HG03571 (cell line): ENCODE measurements around the gene AR.

Source experiments
- ATAC-seq: cut with Tn5 transposase; IDR thresholded peaks from one replicate; pipeline ENCODE4 v1.9.1; 2021; ENCODE audit not compliant: unreplicated experiment

Gene AR, protein sequence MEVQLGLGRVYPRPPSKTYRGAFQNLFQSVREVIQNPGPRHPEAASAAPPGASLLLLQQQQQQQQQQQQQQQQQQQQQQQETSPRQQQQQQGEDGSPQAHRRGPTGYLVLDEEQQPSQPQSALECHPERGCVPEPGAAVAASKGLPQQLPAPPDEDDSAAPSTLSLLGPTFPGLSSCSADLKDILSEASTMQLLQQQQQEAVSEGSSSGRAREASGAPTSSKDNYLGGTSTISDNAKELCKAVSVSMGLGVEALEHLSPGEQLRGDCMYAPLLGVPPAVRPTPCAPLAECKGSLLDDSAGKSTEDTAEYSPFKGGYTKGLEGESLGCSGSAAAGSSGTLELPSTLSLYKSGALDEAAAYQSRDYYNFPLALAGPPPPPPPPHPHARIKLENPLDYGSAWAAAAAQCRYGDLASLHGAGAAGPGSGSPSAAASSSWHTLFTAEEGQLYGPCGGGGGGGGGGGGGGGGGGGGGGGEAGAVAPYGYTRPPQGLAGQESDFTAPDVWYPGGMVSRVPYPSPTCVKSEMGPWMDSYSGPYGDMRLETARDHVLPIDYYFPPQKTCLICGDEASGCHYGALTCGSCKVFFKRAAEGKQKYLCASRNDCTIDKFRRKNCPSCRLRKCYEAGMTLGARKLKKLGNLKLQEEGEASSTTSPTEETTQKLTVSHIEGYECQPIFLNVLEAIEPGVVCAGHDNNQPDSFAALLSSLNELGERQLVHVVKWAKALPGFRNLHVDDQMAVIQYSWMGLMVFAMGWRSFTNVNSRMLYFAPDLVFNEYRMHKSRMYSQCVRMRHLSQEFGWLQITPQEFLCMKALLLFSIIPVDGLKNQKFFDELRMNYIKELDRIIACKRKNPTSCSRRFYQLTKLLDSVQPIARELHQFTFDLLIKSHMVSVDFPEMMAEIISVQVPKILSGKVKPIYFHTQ

GRCh38 chrX:67543818-67544217, at the start of gene AR:
Gene AR (plus strand): TSS chrX:67544021. CDS start chrX:67545147, 1,126 bp downstream.
- no peak for ATAC-seq

GRCh38 chrX:67500617-67501016, 43.2 kb upstream of the AR start:
- ATAC-seq = no peak

DNA sequence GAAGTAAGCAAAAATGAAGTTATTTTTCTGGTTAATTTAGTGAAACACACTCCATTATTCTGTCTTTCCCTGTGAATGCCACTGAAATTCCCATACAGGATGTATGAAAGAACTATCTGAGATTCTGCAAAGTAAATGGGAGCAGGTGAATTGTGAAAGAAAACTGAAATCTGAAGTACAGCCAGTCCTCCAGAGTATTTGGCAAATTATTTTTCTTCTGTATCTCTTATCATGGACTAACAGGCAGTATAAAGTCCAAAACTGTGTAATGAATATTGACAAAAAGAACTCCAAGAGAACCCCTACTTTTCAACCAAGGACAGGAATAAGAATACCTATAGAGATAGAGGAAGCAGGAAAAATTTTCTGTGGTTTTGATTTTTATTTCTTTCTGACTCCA, 40.8 kb upstream of the AR start:
- no peak for ATAC-seq

DNA sequence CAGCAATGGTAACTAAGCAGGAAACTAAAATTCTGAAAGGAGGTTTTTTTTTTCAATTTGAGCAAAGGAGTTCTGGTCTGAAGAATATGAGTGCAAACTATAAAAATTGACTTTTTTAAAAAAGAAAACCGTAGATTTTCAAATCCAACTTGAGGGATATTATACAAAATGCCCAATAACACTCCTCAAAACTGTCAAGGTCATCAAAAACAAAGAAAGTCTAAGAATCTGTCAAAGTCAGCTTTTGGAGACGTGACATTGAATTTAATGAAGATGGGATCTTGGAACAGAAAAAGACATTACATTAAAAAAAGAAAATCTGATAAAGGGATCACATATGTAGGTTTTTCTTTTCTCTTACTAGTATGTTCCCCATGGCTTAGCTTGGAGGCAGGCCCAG, 40.4 kb upstream of the AR start:
- ATAC-seq = no peak

- ATAC-seq = no peak
Measured at GRCh38 chrX:67520671-67521070, 23.1 kb upstream of the AR start.

DNA sequence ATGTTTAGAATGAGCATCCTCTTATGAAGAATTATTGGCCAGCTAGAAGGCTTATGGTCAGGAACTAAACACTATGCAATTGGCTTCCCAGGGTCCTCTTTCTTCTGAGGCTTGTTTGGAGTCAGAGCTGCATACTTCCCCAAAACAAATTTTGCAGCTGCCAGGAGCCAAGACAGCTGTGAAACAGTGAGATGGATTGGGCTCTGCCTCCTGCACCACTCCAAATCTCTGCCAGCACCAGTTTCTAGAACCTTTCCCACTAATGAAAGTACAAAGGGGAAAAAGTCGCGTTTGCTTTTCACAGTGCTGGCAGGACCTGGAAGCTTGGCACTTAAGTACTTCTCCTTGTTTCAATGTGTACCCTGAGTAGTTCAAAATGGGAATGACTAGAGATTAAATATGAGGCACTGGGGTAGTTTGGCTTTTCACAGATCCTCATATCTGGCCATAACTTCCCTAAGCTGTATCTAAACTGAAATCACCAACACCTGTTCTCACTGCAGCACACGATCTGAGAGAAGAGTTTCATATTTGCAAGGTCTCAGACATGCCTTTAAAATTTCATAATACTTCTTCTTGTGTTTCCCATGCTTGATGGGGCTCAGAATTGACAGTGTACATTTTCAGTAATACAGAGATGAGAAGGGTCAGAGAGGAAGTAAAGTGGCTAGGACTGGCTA, 20.7 kb upstream of the AR start:
- no peak for ATAC-seq

GRCh38 chrX:67523932-67524331, 19.9 kb upstream of the AR start:
- no peak for ATAC-seq

- no peak for ATAC-seq
Measured at GRCh38 chrX:67524428-67524827, 19.4 kb upstream of the AR start.

DNA sequence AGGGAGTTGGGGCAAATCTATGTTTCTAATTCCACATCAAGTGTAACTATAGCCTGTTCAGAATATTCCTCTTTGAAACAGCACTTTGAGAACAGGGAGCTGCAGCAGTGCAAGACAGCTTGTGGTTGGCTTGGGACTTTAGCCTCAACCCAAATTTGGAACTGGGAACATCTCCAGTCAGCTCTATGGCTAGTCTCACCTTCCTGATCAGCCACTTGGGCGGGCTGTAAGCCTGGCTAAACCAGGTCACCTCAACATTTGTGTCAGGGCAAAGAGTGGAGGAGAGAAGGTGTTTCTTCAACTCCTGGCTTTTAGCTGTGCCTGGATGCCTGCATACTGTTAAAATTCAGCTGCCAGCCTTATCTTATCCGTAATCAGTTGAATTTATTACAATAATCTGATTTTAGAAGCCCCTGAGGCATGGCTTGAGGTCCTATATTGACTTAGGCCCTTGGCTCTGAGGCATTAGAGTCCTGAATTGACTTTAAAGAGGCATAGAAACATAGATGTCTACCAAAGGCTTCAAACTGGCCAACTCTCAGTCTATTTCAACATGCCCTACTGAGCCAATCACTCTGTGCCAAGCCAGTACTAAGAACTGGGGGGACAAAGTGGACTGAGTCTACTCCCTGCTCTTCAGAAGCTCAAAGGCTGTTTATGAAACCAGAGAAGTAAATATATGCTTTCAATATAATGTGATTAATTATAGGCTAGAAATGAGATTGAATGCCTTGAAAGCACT, 18.7 kb upstream of the AR start:
- ATAC-seq = no peak

GRCh38 chrX:67536564-67536963, 7.3 kb upstream of the AR start:
- no peak for ATAC-seq

DNA sequence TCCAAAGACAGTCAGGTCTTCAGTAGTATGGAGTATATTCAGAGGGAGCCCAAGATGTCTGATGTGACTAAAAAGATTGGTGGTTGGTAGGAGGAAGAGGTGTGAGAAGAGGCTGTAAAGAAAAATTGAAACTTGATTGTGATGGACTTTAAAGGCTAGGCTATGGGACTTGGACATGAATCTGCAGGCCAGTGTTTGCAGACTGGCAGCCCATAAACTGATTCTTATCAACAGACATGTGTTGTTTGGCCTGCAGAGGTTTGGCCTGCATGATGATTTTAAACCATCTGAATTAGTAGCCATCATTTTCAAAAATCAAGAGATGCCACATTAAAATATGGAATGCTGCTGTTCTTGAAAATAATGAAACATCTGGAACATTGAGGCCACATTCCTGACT, 5.4 kb upstream of the AR start:
- ATAC-seq = no peak

DNA sequence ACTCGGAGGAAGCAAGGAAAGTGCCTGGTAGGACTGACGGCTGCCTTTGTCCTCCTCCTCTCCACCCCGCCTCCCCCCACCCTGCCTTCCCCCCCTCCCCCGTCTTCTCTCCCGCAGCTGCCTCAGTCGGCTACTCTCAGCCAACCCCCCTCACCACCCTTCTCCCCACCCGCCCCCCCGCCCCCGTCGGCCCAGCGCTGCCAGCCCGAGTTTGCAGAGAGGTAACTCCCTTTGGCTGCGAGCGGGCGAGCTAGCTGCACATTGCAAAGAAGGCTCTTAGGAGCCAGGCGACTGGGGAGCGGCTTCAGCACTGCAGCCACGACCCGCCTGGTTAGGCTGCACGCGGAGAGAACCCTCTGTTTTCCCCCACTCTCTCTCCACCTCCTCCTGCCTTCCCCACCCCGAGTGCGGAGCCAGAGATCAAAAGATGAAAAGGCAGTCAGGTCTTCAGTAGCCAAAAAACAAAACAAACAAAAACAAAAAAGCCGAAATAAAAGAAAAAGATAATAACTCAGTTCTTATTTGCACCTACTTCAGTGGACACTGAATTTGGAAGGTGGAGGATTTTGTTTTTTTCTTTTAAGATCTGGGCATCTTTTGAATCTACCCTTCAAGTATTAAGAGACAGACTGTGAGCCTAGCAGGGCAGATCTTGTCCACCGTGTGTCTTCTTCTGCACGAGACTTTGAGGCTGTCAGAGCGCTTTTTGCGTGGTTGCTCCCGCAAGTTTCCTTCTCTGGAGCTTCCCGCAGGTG, 637 bp downstream of the AR start:
- no peak for ATAC-seq

DNA sequence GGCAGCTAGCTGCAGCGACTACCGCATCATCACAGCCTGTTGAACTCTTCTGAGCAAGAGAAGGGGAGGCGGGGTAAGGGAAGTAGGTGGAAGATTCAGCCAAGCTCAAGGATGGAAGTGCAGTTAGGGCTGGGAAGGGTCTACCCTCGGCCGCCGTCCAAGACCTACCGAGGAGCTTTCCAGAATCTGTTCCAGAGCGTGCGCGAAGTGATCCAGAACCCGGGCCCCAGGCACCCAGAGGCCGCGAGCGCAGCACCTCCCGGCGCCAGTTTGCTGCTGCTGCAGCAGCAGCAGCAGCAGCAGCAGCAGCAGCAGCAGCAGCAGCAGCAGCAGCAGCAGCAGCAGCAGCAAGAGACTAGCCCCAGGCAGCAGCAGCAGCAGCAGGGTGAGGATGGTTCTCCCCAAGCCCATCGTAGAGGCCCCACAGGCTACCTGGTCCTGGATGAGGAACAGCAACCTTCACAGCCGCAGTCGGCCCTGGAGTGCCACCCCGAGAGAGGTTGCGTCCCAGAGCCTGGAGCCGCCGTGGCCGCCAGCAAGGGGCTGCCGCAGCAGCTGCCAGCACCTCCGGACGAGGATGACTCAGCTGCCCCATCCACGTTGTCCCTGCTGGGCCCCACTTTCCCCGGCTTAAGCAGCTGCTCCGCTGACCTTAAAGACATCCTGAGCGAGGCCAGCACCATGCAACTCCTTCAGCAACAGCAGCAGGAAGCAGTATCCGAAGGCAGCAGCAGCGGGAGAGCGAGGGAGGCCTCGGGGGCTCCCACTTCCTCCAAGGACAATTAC, 1.4 kb downstream of the AR start:
- ATAC-seq = no peak

DNA sequence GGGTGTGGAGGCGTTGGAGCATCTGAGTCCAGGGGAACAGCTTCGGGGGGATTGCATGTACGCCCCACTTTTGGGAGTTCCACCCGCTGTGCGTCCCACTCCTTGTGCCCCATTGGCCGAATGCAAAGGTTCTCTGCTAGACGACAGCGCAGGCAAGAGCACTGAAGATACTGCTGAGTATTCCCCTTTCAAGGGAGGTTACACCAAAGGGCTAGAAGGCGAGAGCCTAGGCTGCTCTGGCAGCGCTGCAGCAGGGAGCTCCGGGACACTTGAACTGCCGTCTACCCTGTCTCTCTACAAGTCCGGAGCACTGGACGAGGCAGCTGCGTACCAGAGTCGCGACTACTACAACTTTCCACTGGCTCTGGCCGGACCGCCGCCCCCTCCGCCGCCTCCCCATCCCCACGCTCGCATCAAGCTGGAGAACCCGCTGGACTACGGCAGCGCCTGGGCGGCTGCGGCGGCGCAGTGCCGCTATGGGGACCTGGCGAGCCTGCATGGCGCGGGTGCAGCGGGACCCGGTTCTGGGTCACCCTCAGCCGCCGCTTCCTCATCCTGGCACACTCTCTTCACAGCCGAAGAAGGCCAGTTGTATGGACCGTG, 2.2 kb downstream of the AR start:
- no peak for ATAC-seq

- no peak for ATAC-seq
Measured at GRCh38 chrX:67546496-67547423, 2.9 kb downstream of the AR start.

DNA sequence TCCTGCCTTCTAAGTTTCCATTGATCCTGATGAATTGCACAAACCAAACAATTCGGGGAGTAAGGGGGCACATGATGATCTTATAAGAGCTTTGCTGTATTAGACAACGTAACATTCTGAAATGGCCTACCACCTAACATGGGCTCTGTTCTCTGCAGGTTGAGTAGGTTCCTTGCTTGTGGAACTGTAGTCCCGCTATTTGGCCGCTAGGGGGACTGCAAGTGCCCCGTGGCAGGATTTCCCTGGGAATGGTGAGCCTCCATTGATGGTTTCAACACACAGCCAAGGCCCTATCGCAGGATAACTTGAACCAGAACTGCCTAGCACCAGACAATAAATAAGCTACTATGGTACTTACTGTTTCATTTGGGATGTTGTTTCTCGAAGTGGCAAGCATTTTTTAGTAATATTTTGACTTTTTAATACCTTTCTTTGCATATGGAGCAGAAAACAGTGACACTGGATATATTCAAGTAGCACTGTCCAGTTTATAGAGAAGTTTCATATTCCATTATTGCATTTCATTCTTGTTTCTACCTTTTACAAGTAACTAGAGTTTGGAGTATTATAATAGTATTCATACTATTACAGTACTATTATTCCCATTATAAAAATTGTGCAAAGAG, 11.9 kb downstream of the AR start:
- ATAC-seq = no peak

DNA sequence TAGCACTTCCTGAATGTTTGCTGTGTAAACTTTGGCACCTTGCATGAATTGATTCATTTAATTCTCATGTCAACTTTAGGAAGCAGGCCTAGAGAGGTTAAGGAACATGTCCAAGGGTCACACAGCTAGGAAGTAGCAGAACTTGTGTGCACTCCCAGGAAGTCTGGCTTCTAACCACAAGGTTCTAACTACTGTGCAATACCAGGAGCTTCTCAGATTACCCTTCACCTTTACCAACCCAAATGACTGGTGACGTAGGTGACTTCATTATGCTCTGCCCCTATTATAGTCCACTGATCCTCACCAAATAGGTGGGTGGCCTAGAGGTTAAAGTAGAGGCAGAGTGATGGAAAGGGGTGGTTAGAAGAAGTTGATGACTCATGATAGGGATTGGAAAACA, 14.4 kb downstream of the AR start:
- ATAC-seq = no peak
